ENCODE measurements around the gene INSR. TPM values are rescaled to one million over a fixed set of nuclear protein-coding genes. Genes with fewer than 3 reads are reported as not detected.

INSR gene
- total RNA-seq, 2 donors from 2014 or later, result 58.7 to 62.2 TPM

GRCh38 chr19:7145494-7145893 lies 148.7 kb downstream of the INSR start:
- intact Hi-C loops (cut with DNase I), result loop anchor here (5.0 kb wide), 2 partner anchors 182 to 197 kb away; no protein-coding TSS in a partner anchor
- no peaks in the 10 kb centered on the region for H3K36me3 ChIP-seq
- no peak for TF ChIP-seq CTCF (IDR thresholded peaks at IDR 0.05)

GRCh38 chr19:7142771-7143170 lies 151.4 kb downstream of the INSR start:
- intact Hi-C loops (cut with DNase I), result no loop called here
- Histone ChIP-seq H3K36me3 (no peaks in the 10 kb centered on the region), H3K9me3 (no peaks in the 10 kb centered on the region), H3K27me3 (no peaks in the 10 kb centered on the region), H3K27ac (no peak overlapping the region), H3K9ac (ENCODE audit: low read depth in 2 of 2, low read length in 2 of 2) (no peak overlapping the region), H3K4me3 (no peak overlapping the region), H3K4me1 (peaks cover 5% of the 10 kb centered on the region)
- TF ChIP-seq CTCF (IDR thresholded peaks at IDR 0.05), result no peak
- DNase-seq, result no peak

More at GRCh38 chr19:7145494-7145893, 148.7 kb downstream of the INSR start:
- Histone ChIP-seq H3K27ac (no peak overlapping the region), H3K9ac (ENCODE audit: low read depth in 2 of 2, low read length in 2 of 2) (no peak overlapping the region), H3K4me1 (peaks cover 5% of the 10 kb centered on the region), H3K4me3 (no peak overlapping the region), H3K9me3 (no peaks in the 10 kb centered on the region), H3K27me3 (no peaks in the 10 kb centered on the region)
- no peak for DNase-seq

GRCh38 chr19:7140137-7140536 lies 154.1 kb downstream of the INSR start:
- Histone ChIP-seq H3K4me1 (peaks cover 1% of the 10 kb centered on the region), H3K9me3 (no peaks in the 10 kb centered on the region), H3K9ac (ENCODE audit: low read depth in 2 of 2, low read length in 2 of 2) (no peak overlapping the region), H3K27ac (no peak overlapping the region), H3K36me3 (no peaks in the 10 kb centered on the region), H3K27me3 (no peaks in the 10 kb centered on the region), H3K4me3 (no peak overlapping the region)
- no peak for TF ChIP-seq CTCF (IDR thresholded peaks at IDR 0.05)
- DNase-seq, result no peak
- intact Hi-C loops (cut with DNase I), result no loop called here

GRCh38 chr19:7139095-7139494 lies 155.1 kb downstream of the INSR start:
- H3K4me1 ChIP-seq, result peaks cover 4% of the 10 kb centered on the region
- no peak overlapping the region for H3K27ac ChIP-seq
- H3K9ac ChIP-seq (ENCODE audit: low read depth in 2 of 2, low read length in 2 of 2), result no peak overlapping the region
- no peaks in the 10 kb centered on the region for H3K9me3 ChIP-seq
- no peak for DNase-seq
- intact Hi-C loops (cut with DNase I), result no loop called here
- H3K36me3 ChIP-seq, result no peaks in the 10 kb centered on the region
- H3K27me3 ChIP-seq, result no peaks in the 10 kb centered on the region
- no peak for TF ChIP-seq CTCF (IDR thresholded peaks at IDR 0.05)
- H3K4me3 ChIP-seq, result no peak overlapping the region

- TF ChIP-seq CTCF (IDR thresholded peaks at IDR 0.05), result no peak
Measured at GRCh38 chr19:7138402-7138801, 155.8 kb downstream of the INSR start.

More at GRCh38 chr19:7138402-7138801, 155.8 kb downstream of the INSR start:
- no peak for DNase-seq
- H3K4me3 ChIP-seq, result no peak overlapping the region
- no peaks in the 10 kb centered on the region for H3K9me3 ChIP-seq
- H3K9ac ChIP-seq (ENCODE audit: low read depth in 2 of 2, low read length in 2 of 2), result no peak overlapping the region
- peaks cover 4% of the 10 kb centered on the region for H3K4me1 ChIP-seq
- no peaks in the 10 kb centered on the region for H3K36me3 ChIP-seq
- no peak overlapping the region for H3K27ac ChIP-seq
- intact Hi-C loops (cut with DNase I), result no loop called here
- no peaks in the 10 kb centered on the region for H3K27me3 ChIP-seq

All from colonic mucosa (tissue), 4 donors.